ENCODE results near the gene CRYL1.
A peak's percentile ranks its signal among the peaks of the same experiment; 100 is the strongest.

CRYL1 gene

DNA sequence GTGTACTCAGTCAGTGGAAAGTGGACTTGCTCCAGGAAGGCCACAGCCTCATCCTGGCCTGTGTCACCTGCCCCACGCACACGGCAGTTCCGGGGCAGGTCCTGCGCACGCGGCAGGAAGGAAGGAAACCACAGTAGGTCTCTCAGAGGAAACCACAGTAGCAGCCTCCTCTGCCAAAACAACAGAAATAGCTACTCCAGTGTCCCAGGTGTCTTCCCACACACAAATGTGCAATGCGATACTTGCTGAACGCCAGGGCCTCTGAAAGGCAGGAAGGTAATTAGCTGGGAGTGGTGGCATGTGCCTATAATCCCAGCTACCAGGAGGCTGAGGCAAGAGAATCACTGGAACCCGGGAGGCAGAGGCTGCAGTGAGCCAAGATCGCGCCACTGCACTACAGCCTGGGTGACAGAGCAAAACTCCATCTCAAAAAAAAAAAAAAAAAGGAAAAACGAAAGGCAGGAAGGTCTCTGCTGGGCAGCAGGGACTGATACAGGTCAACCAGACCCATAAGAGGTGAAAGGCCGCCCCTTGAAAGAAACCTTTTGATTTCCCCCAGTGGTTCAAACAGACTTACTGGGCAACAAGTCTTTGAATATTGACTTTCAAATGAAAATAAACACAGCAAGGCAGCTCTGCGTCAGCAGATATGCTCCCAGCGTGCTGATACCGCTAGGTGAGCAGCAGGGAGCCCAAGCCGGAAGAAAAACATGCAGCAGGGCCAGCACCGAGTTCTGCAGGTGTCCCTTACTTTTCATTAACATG, 49.5 kb downstream of the CRYL1 start (continued):
- TF ChIP-seq, protein P1, sequence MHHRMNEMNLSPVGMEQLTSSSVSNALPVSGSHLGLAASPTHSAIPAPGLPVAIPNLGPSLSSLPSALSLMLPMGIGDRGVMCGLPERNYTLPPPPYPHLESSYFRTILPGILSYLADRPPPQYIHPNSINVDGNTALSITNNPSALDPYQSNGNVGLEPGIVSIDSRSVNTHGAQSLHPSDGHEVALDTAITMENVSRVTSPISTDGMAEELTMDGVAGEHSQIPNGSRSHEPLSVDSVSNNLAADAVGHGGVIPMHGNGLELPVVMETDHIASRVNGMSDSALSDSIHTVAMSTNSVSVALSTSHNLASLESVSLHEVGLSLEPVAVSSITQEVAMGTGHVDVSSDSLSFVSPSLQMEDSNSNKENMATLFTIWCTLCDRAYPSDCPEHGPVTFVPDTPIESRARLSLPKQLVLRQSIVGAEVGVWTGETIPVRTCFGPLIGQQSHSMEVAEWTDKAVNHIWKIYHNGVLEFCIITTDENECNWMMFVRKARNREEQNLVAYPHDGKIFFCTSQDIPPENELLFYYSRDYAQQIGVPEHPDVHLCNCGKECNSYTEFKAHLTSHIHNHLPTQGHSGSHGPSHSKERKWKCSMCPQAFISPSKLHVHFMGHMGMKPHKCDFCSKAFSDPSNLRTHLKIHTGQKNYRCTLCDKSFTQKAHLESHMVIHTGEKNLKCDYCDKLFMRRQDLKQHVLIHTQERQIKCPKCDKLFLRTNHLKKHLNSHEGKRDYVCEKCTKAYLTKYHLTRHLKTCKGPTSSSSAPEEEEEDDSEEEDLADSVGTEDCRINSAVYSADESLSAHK (tag by site-specific recombination; IDR thresholded peaks at IDR 0.05) = no peak
- TF ChIP-seq EGR2 (tag by site-specific recombination; IDR thresholded peaks at IDR 0.05; ENCODE audit: low read depth) (peak; percentile 51), ZNF600 (tag by site-specific recombination; IDR thresholded peaks at IDR 0.05) (peak; percentile 78), ZNF146 (tag by site-specific recombination; IDR thresholded peaks at IDR 0.05) (no peak), WT1 (tag by site-specific recombination; IDR thresholded peaks at IDR 0.05) (peak; percentile 79), KLF9 (tag by site-specific recombination; IDR thresholded peaks at IDR 0.05; ENCODE audit: low read depth) (no peak), ZXDB (tag by site-specific recombination; IDR thresholded peaks at IDR 0.05) (peak; percentile 39; the same call in 1 of the 2 replicates), ZNF37A (tag by site-specific recombination; IDR thresholded peaks at IDR 0.05) (no peak), ZNF24 (tag by site-specific recombination; IDR thresholded peaks at IDR 0.05) (peak; percentile 64), ZNF155 (tag by site-specific recombination; IDR thresholded peaks at IDR 0.05) (no peak), ZNF555 (tag by site-specific recombination; conservative IDR thresholded peaks at IDR 0.05) (no peak)
- TF ChIP-seq, protein P2, sequence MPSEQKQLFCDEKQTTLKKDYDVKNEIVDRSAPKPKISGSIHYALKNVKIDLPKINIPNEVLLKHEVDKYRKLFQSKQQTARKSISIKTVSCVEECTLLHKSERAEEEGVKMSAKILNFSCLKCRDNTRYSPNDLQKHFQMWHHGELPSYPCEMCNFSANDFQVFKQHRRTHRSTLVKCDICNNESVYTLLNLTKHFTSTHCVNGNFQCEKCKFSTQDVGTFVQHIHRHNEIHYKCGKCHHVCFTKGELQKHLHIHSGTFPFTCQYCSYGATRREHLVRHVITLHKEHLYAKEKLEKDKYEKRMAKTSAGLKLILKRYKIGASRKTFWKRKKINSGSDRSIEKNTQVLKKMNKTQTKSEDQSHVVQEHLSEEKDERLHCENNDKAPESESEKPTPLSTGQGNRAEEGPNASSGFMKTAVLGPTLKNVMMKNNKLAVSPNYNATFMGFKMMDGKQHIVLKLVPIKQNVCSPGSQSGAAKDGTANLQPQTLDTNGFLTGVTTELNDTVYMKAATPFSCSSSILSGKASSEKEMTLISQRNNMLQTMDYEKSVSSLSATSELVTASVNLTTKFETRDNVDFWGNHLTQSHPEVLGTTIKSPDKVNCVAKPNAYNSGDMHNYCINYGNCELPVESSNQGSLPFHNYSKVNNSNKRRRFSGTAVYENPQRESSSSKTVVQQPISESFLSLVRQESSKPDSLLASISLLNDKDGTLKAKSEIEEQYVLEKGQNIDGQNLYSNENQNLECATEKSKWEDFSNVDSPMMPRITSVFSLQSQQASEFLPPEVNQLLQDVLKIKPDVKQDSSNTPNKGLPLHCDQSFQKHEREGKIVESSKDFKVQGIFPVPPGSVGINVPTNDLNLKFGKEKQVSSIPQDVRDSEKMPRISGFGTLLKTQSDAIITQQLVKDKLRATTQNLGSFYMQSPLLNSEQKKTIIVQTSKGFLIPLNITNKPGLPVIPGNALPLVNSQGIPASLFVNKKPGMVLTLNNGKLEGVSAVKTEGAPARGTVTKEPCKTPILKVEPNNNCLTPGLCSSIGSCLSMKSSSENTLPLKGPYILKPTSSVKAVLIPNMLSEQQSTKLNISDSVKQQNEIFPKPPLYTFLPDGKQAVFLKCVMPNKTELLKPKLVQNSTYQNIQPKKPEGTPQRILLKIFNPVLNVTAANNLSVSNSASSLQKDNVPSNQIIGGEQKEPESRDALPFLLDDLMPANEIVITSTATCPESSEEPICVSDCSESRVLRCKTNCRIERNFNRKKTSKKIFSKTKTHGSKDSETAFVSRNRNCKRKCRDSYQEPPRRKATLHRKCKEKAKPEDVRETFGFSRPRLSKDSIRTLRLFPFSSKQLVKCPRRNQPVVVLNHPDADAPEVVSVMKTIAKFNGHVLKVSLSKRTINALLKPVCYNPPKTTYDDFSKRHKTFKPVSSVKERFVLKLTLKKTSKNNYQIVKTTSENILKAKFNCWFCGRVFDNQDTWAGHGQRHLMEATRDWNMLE (tag by site-specific recombination; conservative IDR thresholded peaks at IDR 0.05; ENCODE audit: low read depth) = no peak
- TF ChIP-seq, protein P3, sequence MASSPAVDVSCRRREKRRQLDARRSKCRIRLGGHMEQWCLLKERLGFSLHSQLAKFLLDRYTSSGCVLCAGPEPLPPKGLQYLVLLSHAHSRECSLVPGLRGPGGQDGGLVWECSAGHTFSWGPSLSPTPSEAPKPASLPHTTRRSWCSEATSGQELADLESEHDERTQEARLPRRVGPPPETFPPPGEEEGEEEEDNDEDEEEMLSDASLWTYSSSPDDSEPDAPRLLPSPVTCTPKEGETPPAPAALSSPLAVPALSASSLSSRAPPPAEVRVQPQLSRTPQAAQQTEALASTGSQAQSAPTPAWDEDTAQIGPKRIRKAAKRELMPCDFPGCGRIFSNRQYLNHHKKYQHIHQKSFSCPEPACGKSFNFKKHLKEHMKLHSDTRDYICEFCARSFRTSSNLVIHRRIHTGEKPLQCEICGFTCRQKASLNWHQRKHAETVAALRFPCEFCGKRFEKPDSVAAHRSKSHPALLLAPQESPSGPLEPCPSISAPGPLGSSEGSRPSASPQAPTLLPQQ (tag by site-specific recombination; IDR thresholded peaks at IDR 0.05) = 0 out of 2 replicates have a peak, but pooled peaks have one; percentile 13
- TF ChIP-seq, protein P4, sequence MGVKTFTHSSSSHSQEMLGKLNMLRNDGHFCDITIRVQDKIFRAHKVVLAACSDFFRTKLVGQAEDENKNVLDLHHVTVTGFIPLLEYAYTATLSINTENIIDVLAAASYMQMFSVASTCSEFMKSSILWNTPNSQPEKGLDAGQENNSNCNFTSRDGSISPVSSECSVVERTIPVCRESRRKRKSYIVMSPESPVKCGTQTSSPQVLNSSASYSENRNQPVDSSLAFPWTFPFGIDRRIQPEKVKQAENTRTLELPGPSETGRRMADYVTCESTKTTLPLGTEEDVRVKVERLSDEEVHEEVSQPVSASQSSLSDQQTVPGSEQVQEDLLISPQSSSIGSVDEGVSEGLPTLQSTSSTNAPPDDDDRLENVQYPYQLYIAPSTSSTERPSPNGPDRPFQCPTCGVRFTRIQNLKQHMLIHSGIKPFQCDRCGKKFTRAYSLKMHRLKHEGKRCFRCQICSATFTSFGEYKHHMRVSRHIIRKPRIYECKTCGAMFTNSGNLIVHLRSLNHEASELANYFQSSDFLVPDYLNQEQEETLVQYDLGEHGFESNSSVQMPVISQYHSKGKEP (tag by site-specific recombination; IDR thresholded peaks at IDR 0.05) = peak; percentile 75
- TF ChIP-seq, protein P5, sequence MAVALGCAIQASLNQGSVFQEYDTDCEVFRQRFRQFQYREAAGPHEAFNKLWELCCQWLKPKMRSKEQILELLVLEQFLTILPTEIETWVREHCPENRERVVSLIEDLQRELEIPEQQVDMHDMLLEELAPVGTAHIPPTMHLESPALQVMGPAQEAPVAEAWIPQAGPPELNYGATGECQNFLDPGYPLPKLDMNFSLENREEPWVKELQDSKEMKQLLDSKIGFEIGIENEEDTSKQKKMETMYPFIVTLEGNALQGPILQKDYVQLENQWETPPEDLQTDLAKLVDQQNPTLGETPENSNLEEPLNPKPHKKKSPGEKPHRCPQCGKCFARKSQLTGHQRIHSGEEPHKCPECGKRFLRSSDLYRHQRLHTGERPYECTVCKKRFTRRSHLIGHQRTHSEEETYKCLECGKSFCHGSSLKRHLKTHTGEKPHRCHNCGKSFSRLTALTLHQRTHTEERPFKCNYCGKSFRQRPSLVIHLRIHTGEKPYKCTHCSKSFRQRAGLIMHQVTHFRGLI (tag by site-specific recombination; IDR thresholded peaks at IDR 0.05) = 0 out of 2 replicates have a peak, but pooled peaks have one; percentile 55
